Mucosa of rectum (tissue), 2 donors: ENCODE measurements around the gene TACR2.

Source experiments
- H3K27ac ChIP-seq, 2 donors: one replicate each; pipeline ENCODE4 v1.7.0; 2013; ENCODE audit warnings: inconsistent platforms in 2 of 2, low read depth in 2 of 2, low read length in 2 of 2
- H3K27me3 ChIP-seq, 2 donors: one replicate each; pipeline ENCODE4 v1.7.0; 2013; ENCODE audit warnings: low read length in 2 of 2; ENCODE audit not compliant: control insufficient read depth in 2 of 2, insufficient read depth in 2 of 2
- H3K36me3 ChIP-seq, 2 donors: one replicate each; pipeline ENCODE4 v1.7.0; 2013; ENCODE audit warnings: low read length in 2 of 2; ENCODE audit not compliant: control insufficient read depth in 2 of 2, insufficient read depth in 2 of 2
- H3K4me1 ChIP-seq, 2 donors: one replicate each; pipeline ENCODE4 v1.7.0; 2013; ENCODE audit warnings: low read length in 2 of 2, mild to moderate bottlenecking in 1 of 2; ENCODE audit not compliant: control insufficient read depth in 2 of 2, insufficient read depth in 2 of 2
- H3K4me3 ChIP-seq, 2 donors: one replicate each; pipeline ENCODE4 v1.7.0; 2013; ENCODE audit warnings: low read length in 2 of 2
- H3K9ac ChIP-seq, 2 donors: one replicate each; pipeline ENCODE4 v1.7.0; 2013; ENCODE audit warnings: low read length in 2 of 2, low read depth in 1 of 2, mild to moderate bottlenecking in 1 of 2
- H3K9me3 ChIP-seq, 2 donors: one replicate each; pipeline ENCODE4 v1.7.0; 2013; ENCODE audit warnings: low read length in 2 of 2; ENCODE audit not compliant: control insufficient read depth in 2 of 2
- donor health status: healthy.
- donor health status: Normal muscosa, but diverticular disease.

The TACR2 gene

GRCh38 chr10:69379800-69380199 is 36.9 kb downstream of the TACR2 start:
- Histone ChIP-seq H3K27ac (no peak overlapping the region), H3K4me3 (no peak overlapping the region), H3K9me3 (no peaks in the 10 kb centered on the region), H3K36me3 (peaks cover 57 to 68% of the 10 kb centered on the region in 2 donors), H3K27me3 (no peaks in the 10 kb centered on the region), H3K9ac (no peak overlapping the region), H3K4me1 (no peaks in the 10 kb centered on the region)

- no peak overlapping the region for H3K27ac ChIP-seq
- no peaks in the 10 kb centered on the region for H3K27me3 ChIP-seq
- peaks cover 41 to 55% of the 10 kb centered on the region in 2 donors for H3K36me3 ChIP-seq
- H3K4me3 ChIP-seq, result no peak overlapping the region
- H3K9ac ChIP-seq, result no peak overlapping the region
- no peaks in the 10 kb centered on the region for H3K9me3 ChIP-seq
- H3K4me1 ChIP-seq, result no peaks in the 10 kb centered on the region
These were observed 38.8 kb downstream of the TACR2 start for GRCh38 chr10:69377933-69378332.

GRCh38 chr10:69377191-69377590 is 39.5 kb downstream of the TACR2 start:
- Histone ChIP-seq H3K4me3 (no peak overlapping the region), H3K27ac (no peak overlapping the region), H3K4me1 (no peaks in the 10 kb centered on the region), H3K9ac (no peak overlapping the region), H3K36me3 (peaks cover 36 to 48% of the 10 kb centered on the region in 2 donors), H3K27me3 (no peaks in the 10 kb centered on the region), H3K9me3 (no peaks in the 10 kb centered on the region)

GRCh38 chr10:69376662-69377061 is 40.1 kb downstream of the TACR2 start:
- H3K9ac ChIP-seq, result no peak overlapping the region
- H3K4me3 ChIP-seq, result no peak overlapping the region
- H3K9me3 ChIP-seq, result no peaks in the 10 kb centered on the region
- H3K36me3 ChIP-seq, result peaks cover 38 to 46% of the 10 kb centered on the region in 2 donors
- no peak overlapping the region for H3K27ac ChIP-seq
- no peaks in the 10 kb centered on the region for H3K27me3 ChIP-seq
- no peaks in the 10 kb centered on the region for H3K4me1 ChIP-seq

- no peak overlapping the region for H3K27ac ChIP-seq
- H3K27me3 ChIP-seq, result no peaks in the 10 kb centered on the region
- H3K36me3 ChIP-seq, result peaks cover 37 to 48% of the 10 kb centered on the region in 2 donors
- H3K4me1 ChIP-seq, result no peaks in the 10 kb centered on the region
- no peak overlapping the region for H3K9ac ChIP-seq
- H3K4me3 ChIP-seq, result no peak overlapping the region
- H3K9me3 ChIP-seq, result no peaks in the 10 kb centered on the region
These were observed 41.2 kb downstream of the TACR2 start for GRCh38 chr10:69375307-69376151.

- H3K27ac ChIP-seq, result no peak overlapping the region
- no peaks in the 10 kb centered on the region for H3K4me1 ChIP-seq
- H3K36me3 ChIP-seq, result peaks cover 38 to 49% of the 10 kb centered on the region in 2 donors
- H3K9ac ChIP-seq, result no peak overlapping the region
- H3K27me3 ChIP-seq, result no peaks in the 10 kb centered on the region
- H3K4me3 ChIP-seq, result no peak overlapping the region
- no peaks in the 10 kb centered on the region for H3K9me3 ChIP-seq
These were observed 41.8 kb downstream of the TACR2 start for GRCh38 chr10:69374931-69375306.

- no peak overlapping the region for H3K9ac ChIP-seq
- no peak overlapping the region for H3K4me3 ChIP-seq
- peaks cover 36 to 47% of the 10 kb centered on the region in 2 donors for H3K36me3 ChIP-seq
- no peak overlapping the region for H3K27ac ChIP-seq
- H3K27me3 ChIP-seq, result no peaks in the 10 kb centered on the region
- no peaks in the 10 kb centered on the region for H3K9me3 ChIP-seq
- no peaks in the 10 kb centered on the region for H3K4me1 ChIP-seq
These were observed 42.5 kb downstream of the TACR2 start for GRCh38 chr10:69374242-69374641.

GRCh38 chr10:69372126-69372980 is 44.4 kb downstream of the TACR2 start:
- no peaks in the 10 kb centered on the region for H3K27me3 ChIP-seq
- H3K9ac ChIP-seq, result no peak overlapping the region
- H3K4me3 ChIP-seq, result no peak overlapping the region
- H3K27ac ChIP-seq, result no peak overlapping the region
- no peaks in the 10 kb centered on the region for H3K4me1 ChIP-seq
- peaks cover 44 to 45% of the 10 kb centered on the region in 2 donors for H3K36me3 ChIP-seq
- no peaks in the 10 kb centered on the region for H3K9me3 ChIP-seq

GRCh38 chr10:69367469-69367868 is 49.2 kb downstream of the TACR2 start:
- H3K4me3 ChIP-seq, result no peak overlapping the region
- H3K4me1 ChIP-seq, result peaks cover 6% of the 10 kb centered on the region in 2 donors
- H3K36me3 ChIP-seq, result peaks cover 47 to 59% of the 10 kb centered on the region in 2 donors
- no peak overlapping the region for H3K9ac ChIP-seq
- H3K27ac ChIP-seq, result no peak overlapping the region
- no peaks in the 10 kb centered on the region for H3K27me3 ChIP-seq
- no peaks in the 10 kb centered on the region for H3K9me3 ChIP-seq

- peaks cover 6 to 14% of the 10 kb centered on the region in 2 donors for H3K4me1 ChIP-seq
- H3K36me3 ChIP-seq, result peaks cover 47 to 57% of the 10 kb centered on the region in 2 donors
- no peak overlapping the region for H3K27ac ChIP-seq
- no peak overlapping the region for H3K9ac ChIP-seq
- no peak overlapping the region for H3K4me3 ChIP-seq
- no peaks in the 10 kb centered on the region for H3K27me3 ChIP-seq
- no peaks in the 10 kb centered on the region for H3K9me3 ChIP-seq
These were observed 50.0 kb downstream of the TACR2 start for GRCh38 chr10:69366738-69367137.
